ENCODE results near the gene NECAB2.

DNA sequence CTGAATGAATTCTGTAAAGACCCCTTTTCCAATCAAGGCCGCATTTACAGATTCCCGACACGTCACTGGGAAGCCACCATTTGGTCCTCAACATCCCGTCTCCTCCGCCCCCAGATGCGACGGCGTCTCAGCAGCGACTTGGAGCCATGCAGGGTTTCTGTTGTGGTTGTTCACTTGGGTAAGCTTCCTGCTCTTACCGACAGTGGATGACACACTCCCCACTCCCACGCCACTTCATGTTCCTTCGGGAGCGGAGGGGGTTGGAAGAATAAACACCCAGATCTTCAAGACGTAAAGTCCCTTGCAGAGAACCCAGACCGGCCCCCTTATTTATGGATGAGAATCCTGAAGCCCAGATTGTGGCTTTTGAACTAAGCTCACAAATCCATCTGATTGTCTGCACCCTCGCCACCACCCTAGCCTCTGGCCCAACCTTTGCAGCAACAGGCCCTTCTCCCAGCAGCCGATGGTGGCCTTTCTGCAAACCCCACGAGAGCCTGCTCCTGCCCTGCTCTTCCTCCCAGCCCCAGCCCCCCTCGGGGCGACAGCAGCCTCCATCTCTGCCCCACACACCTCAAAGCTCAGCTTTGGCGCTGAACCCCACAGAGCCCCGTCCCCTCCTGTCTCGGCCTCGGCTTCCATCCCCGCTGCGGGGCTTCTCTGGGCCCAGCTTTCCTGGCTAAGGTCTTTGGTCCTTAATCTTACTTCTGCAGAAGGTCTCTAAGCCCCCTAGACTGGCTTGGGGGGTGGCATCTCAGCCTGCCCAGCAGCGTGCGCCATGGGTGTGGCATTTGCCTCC lies 34.0 kb upstream of the NECAB2 start:
- no peak for TF ChIP-seq CTCF (IDR thresholded peaks at IDR 0.05; ENCODE audit: low read depth, low read length, poor library complexity, severe bottlenecking)
- TF ChIP-seq EZH2phosphoT487 (IDR thresholded peaks at IDR 0.05; ENCODE audit: borderline replicate concordance, low read length) = no peak

Data from DOHH2 (cell line).